HepG2 (cell line): ENCODE results near the gene MARCO. TPM values are rescaled to one million over a fixed set of nuclear protein-coding genes. Genes with fewer than 3 reads are reported as not detected.
"Not testable (repeated sequence)": the region's sequence is repeated elsewhere in the genome, so short reads cannot be mapped to it uniquely, and the experiment has no call there.

Experiments used
- ATAC-seq: fragments of 200-7000 bp; cut with Tn5 transposase; 3 replicates; pipeline ENCODE4 v1.9.1; 2020; ENCODE audit warnings: mild to moderate bottlenecking, moderate library complexity
- BruUV-seq: library from RNA; stranded (reverse); fragments of 400-500 nt; replicated peaks from 2 replicates; lab custom pipeline; 2021; lab: Mats Ljungman, UMichigan
- CTCF ChIA-PET: fragments of 300-600 bp; formaldehyde crosslinking; extraction: SDS; loops from one replicate; lab custom pipeline; 2021; ENCODE audit warnings: low total read pairs, inconsistent platforms, low intra/inter-chr PET ratio; lab: Yijun Ruan, JAX
- POLR2A ChIA-PET: fragments of 350-600 bp; sonication (Branson Sonifier 250); formaldehyde crosslinking; loops from one replicate; lab custom pipeline; 2020; ENCODE audit warnings: antibody characterized with exemption, inconsistent platforms; lab: Yijun Ruan, JAX
- DNase-seq: peaks from one replicate; pipeline ENCODE4 v3.0.0-alpha.2; 2015; ENCODE audit warnings: low spot score
- FAIRE-seq: peaks from 3 replicates; lab custom pipeline; 2011; peaks lifted over from hg19 to GRCh38; lab: Jason Lieb, UNC
- H2AFZ ChIP-seq: one replicate; pipeline ENCODE4 v1.6.1; 2011; ENCODE audit warnings: low read length, inconsistent platforms
- H3K27ac ChIP-seq: fragments of 300-600 bp; 3 replicates; pipeline ENCODE4 v1.8.0; 2011; ENCODE audit warnings: mixed run types, mild to moderate bottlenecking, mixed read lengths, low read length, inconsistent platforms; ENCODE audit not compliant: insufficient read depth; ENCODE audit errors: extremely low read length
- H3K27me3 ChIP-seq, 2 experiments: fragments of 200-600 bp in 1 of 2; 2 replicates in 1 of 2; 3 replicates in 1 of 2; pipeline versions ENCODE4 v1.6.0 to v1.8.0; 2011; ENCODE audit warnings: low read length in 2 of 2, mild to moderate bottlenecking in 2 of 2, moderate library complexity in 2 of 2, inconsistent platforms in 1 of 2; ENCODE audit not compliant: insufficient read depth in 2 of 2, control insufficient read depth in 1 of 2
- H3K36me3 ChIP-seq, 2 experiments: fragments of 200-600 bp in 1 of 2; replicated peaks in 1 of 2; 2 replicates in 1 of 2; 3 replicates in 1 of 2; pipeline versions ENCODE4 v1.5.1 to v1.8.0; 2011; ENCODE audit warnings: low read length in 2 of 2, inconsistent platforms in 1 of 2; ENCODE audit not compliant: insufficient read depth in 2 of 2, control insufficient read depth in 1 of 2
- H3K4me1 ChIP-seq: 2 replicates; pipeline ENCODE4 v1.5.1; 2012; ENCODE audit warnings: low read length, inconsistent platforms; ENCODE audit not compliant: insufficient read depth
- H3K4me2 ChIP-seq: 2 replicates; pipeline ENCODE4 v1.6.0; 2011; ENCODE audit warnings: low read depth, low read length, inconsistent platforms
- H3K4me3 ChIP-seq, 3 experiments: fragments of 200-600 bp in 1 of 3; sonication (generic), shearing (Covaris generic) in 1 of 3; replicated peaks in 1 of 3; 2 replicates each; pipeline ENCODE4 v1.5.1; 2011 to 2016; ENCODE audit warnings: low read length in 3 of 3, inconsistent platforms in 2 of 3, low read depth in 2 of 3, mild to moderate bottlenecking in 2 of 3, control low read depth in 1 of 3, mixed read lengths in 1 of 3; ENCODE audit not compliant: insufficient read depth in 1 of 3
- H3K79me2 ChIP-seq: one replicate; pipeline ENCODE4 v1.6.1; 2011; ENCODE audit warnings: low read length, inconsistent platforms; ENCODE audit not compliant: insufficient read depth
- H3K9ac ChIP-seq: 2 replicates; pipeline ENCODE4 v1.6.0; 2011; ENCODE audit warnings: mild to moderate bottlenecking, low read depth, low read length, inconsistent platforms; ENCODE audit not compliant: insufficient read depth
- H3K9me3 ChIP-seq: 2 replicates; pipeline ENCODE4 v1.5.1; 2012; ENCODE audit warnings: mild to moderate bottlenecking, low read length
- H4K20me1 ChIP-seq: 2 replicates; pipeline ENCODE4 v1.6.0; 2011; ENCODE audit warnings: inconsistent platforms, mild to moderate bottlenecking, low read length, moderate library complexity; ENCODE audit not compliant: insufficient read depth
- FOXO1 ChIP-seq: sonication (generic); formaldehyde crosslinking; IDR thresholded peaks from 2 replicates; pipeline ENCODE4 v1.4.0; 2020; ENCODE audit warnings: missing genetic modification reagents
- SIX4 ChIP-seq: sonication (generic); formaldehyde crosslinking; IDR thresholded peaks from 2 replicates; pipeline ENCODE4 v1.4.0; 2020; ENCODE audit warnings: missing genetic modification reagents
- ZGPAT ChIP-seq: IDR thresholded peaks from 2 replicates; pipeline ENCODE4 v1.6.1; 2016; ENCODE audit warnings: mild to moderate bottlenecking
- ZNF432 ChIP-seq: sonication (generic); formaldehyde crosslinking; IDR thresholded peaks from 2 replicates; pipeline ENCODE4 v1.5.0; 2020; ENCODE audit warnings: missing genetic modification reagents, mild to moderate bottlenecking, borderline replicate concordance
- WGBS: methylation state at CpG from one replicate; pipeline ENCODE4 v1.1.6; 2017; ENCODE audit warnings: low lambda C conversion rate; 5-methylcytosine and 5-hydroxymethylcytosine counted together
- in situ Hi-C: cut with HindIII; loops from 2 replicates; pipeline ENCODE4 v1.10.0; 2017; ENCODE audit warnings: low pct_unique_long_range_greater_than_20kb; ENCODE audit not compliant: extremely low pct_ligation_motif_present
- intact Hi-C: fragments of 100-400 bp; cut with micrococcal nuclease; formaldehyde crosslinking; loops from one replicate; pipeline ENCODE4 v1.10.0; 2022; ENCODE audit not compliant: unreplicated experiment
- polyA plus RNA-seq, 8 experiments: library from polyadenylated mRNA; depleted of rRNA in 3 of 8; stranded (reverse) in 7 of 8; unstranded in 1 of 8; fragments of >200 nt; fragmentation: Illumina TruSeq in 4 of 8; extraction: Trizol in 4 of 8; gene quantifications; 2 replicates each; pipeline versions ENCODE4 v1.2.1 to v1.2.3, GENCODE V29; 2011 to 2016; ENCODE audit warnings: low read depth in 4 of 8, missing spikeins in 1 of 8, mixed read lengths in 1 of 8; ENCODE audit not compliant: insufficient read depth in 1 of 8
- total RNA-seq, 5 experiments: library from RNA; depleted of rRNA; stranded (reverse); fragments of >200 nt; fragmentation: Illumina TruSeq; extraction: Trizol; gene quantifications; 2 replicates each; pipeline ENCODE4 v1.2.3, GENCODE V29; 2016; ENCODE audit warnings: low read depth in 1 of 5

Gene MARCO
- total and polyA plus RNA-seq, 2 of the 13 experiments (the other 11 are each of a cell fraction or from before 2014, with no cell fraction given), result not detected

GRCh38 chr2:118994778-118995177 is 52.8 kb downstream of the MARCO start:
- Histone ChIP-seq H3K9me3 (no peaks in the 10 kb centered on the region), H3K4me3 (no peak overlapping the region), H3K9ac (no peak overlapping the region), H2AFZ (no peak overlapping the region), H4K20me1 (no peaks in the 10 kb centered on the region), H3K79me2 (no peaks in the 10 kb centered on the region), H3K36me3 (no peaks in the 10 kb centered on the region), H3K27ac (no peak overlapping the region), H3K4me1 (no peaks in the 10 kb centered on the region), H3K27me3 (peaks cover 0 to 34% of the 10 kb centered on the region in 2 experiments; a peak in 2 of 5 replicates), H3K4me2 (no peak overlapping the region)
- intact Hi-C loops, result no loop called here
- FAIRE-seq, result no peak
- BruUV-seq, result no TSS peak
- CTCF ChIA-PET, result no interaction called here
- no peak for ATAC-seq
- POLR2A ChIA-PET, result no interaction called here
- no peak for DNase-seq
- in situ Hi-C loops, result no loop called here
- TF ChIP-seq ZGPAT (CRISPR knock-in tag), result no peak
- no peak for TF ChIP-seq SIX4 (CRISPR knock-in tag)
- TF ChIP-seq FOXO1 (CRISPR knock-in tag), result no peak
- no peak for TF ChIP-seq ZNF432 (CRISPR knock-in tag)
- 0% methylated on average over 2 of the region's 2 CpGs for WGBS

- H3K4me3 ChIP-seq, H3K4me2 ChIP-seq, H3K36me3 ChIP-seq, H3K27ac ChIP-seq, H3K9me3 ChIP-seq, H3K27me3 ChIP-seq, FAIRE-seq, H3K9ac ChIP-seq, intact Hi-C loops, ATAC-seq, POLR2A ChIA-PET, in situ Hi-C loops, DNase-seq, H4K20me1 ChIP-seq, CTCF ChIA-PET, H3K79me2 ChIP-seq, H3K4me1 ChIP-seq, H2AFZ ChIP-seq, BruUV-seq: not testable (repeated sequence)
- WGBS, result 35% methylated on average over 2 of the region's 4 CpGs
Measured at GRCh38 chr2:119003856-119004255, 61.9 kb downstream of the MARCO start.
